HepG2 (cell line): ENCODE measurements around the gene XRCC5. TPM values are rescaled to one million over a fixed set of nuclear protein-coding genes. Genes with fewer than 3 reads are reported as not detected.

Experiments used
- ARNT ChIP-seq: fragments of 450-650 bp; IDR thresholded peaks from 2 replicates; pipeline ENCODE4 v1.6.1; 2017
- GATAD2A ChIP-seq: IDR thresholded peaks from 2 replicates; pipeline ENCODE4 v1.6.1; 2016
- KDM1A ChIP-seq: IDR thresholded peaks from 2 replicates; pipeline ENCODE4 v1.6.1; 2016; ENCODE audit warnings: missing compliant biosample characterization
- RFX5 ChIP-seq: IDR thresholded peaks from 2 replicates; pipeline ENCODE4 v1.6.1; 2011; ENCODE audit warnings: low read depth, low read length, improper control_type of control experiment
- ZNF251 ChIP-seq: sonication (generic); formaldehyde crosslinking; IDR thresholded peaks from 2 replicates; pipeline ENCODE4 v1.9.0; 2021; ENCODE audit warnings: mild to moderate bottlenecking, missing genetic modification reagents
- polyA plus RNA-seq, 8 experiments: library from polyadenylated mRNA; depleted of rRNA in 3 of 8; stranded (reverse) in 7 of 8; unstranded in 1 of 8; fragments of >200 nt; fragmentation: Illumina TruSeq in 4 of 8; extraction: Trizol in 4 of 8; gene quantifications; 2 replicates each; pipeline versions ENCODE4 v1.2.1 to v1.2.3, GENCODE V29; 2011 to 2016; ENCODE audit warnings: low read depth in 4 of 8, missing spikeins in 1 of 8, mixed read lengths in 1 of 8; ENCODE audit not compliant: insufficient read depth in 1 of 8
- total RNA-seq, 5 experiments: library from RNA; depleted of rRNA; stranded (reverse); fragments of >200 nt; fragmentation: Illumina TruSeq; extraction: Trizol; gene quantifications; 2 replicates each; pipeline ENCODE4 v1.2.3, GENCODE V29; 2016; ENCODE audit warnings: low read depth in 1 of 5
- TF ChIP-seq, protein P1 (sequence below): sonication (generic); formaldehyde crosslinking; IDR thresholded peaks from 2 replicates; pipeline ENCODE4 v1.8.0; 2022; ENCODE audit warnings: missing genetic modification reagents, mild to moderate bottlenecking, inconsistent platforms, borderline replicate concordance
- TF ChIP-seq, protein P2 (sequence below): sonication (generic); formaldehyde crosslinking; IDR thresholded peaks from 2 replicates; pipeline ENCODE4 v1.4.0; 2020; ENCODE audit warnings: missing genetic modification reagents, mild to moderate bottlenecking, borderline replicate concordance
- TF ChIP-seq, protein P3 (sequence below): sonication (generic); formaldehyde crosslinking; IDR thresholded peaks from 2 replicates; pipeline ENCODE4 v1.4.0; 2020; ENCODE audit warnings: mild to moderate bottlenecking, missing genetic modification reagents
- TF ChIP-seq, protein P4 (sequence below): sonication (generic); formaldehyde crosslinking; IDR thresholded peaks from 2 replicates; pipeline ENCODE4 v1.5.1; 2020; ENCODE audit warnings: missing genetic modification reagents, mild to moderate bottlenecking, borderline replicate concordance
- TF ChIP-seq, protein P5 (sequence below): sonication (generic); formaldehyde crosslinking; IDR thresholded peaks from 2 replicates; pipeline ENCODE4 v1.4.0; 2020; ENCODE audit warnings: mild to moderate bottlenecking, missing genetic modification reagents

Gene XRCC5
- total and polyA plus RNA-seq, 2 of the 13 experiments (the other 11 are each of a cell fraction or from before 2014, with no cell fraction given): 264 to 454 TPM

DNA sequence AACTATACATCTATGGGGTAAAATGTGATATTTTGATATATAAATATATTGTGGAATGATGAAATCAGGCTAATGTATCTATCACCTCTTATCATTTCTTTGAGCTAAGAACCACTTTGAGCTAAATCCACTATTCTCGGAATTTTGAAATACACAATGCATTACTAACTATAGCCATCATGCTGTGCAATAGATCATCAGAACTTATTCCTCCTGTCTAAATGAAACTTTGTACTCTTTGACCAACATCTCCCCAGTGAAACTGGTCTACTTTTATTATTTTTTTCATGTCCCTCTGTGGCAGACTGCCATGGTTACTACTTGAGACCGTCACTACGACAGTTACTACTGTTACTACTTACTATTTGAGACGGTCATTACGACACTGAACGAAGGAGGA is 39.0 kb upstream of the XRCC5 start (continued):
- TF ChIP-seq, protein P1, sequence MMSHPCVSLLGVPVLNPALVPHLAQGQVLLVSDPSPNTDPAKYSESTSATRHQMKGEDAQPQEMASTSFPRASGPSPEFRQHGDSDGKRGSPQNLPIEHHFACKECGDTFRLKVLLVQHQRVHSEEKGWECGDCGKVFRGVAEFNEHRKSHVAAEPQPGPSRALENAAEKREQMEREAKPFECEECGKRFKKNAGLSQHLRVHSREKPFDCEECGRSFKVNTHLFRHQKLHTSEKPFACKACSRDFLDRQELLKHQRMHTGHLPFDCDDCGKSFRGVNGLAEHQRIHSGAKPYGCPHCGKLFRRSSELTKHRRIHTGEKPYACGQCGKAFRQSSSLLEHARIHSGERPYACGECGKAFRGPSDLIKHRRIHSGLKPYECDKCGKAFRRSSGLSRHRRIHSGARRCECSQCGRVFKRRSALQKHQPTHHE (CRISPR knock-in tag): no peak
- TF ChIP-seq RFX5: no peak
- TF ChIP-seq ARNT: no peak
- TF ChIP-seq, protein P2, sequence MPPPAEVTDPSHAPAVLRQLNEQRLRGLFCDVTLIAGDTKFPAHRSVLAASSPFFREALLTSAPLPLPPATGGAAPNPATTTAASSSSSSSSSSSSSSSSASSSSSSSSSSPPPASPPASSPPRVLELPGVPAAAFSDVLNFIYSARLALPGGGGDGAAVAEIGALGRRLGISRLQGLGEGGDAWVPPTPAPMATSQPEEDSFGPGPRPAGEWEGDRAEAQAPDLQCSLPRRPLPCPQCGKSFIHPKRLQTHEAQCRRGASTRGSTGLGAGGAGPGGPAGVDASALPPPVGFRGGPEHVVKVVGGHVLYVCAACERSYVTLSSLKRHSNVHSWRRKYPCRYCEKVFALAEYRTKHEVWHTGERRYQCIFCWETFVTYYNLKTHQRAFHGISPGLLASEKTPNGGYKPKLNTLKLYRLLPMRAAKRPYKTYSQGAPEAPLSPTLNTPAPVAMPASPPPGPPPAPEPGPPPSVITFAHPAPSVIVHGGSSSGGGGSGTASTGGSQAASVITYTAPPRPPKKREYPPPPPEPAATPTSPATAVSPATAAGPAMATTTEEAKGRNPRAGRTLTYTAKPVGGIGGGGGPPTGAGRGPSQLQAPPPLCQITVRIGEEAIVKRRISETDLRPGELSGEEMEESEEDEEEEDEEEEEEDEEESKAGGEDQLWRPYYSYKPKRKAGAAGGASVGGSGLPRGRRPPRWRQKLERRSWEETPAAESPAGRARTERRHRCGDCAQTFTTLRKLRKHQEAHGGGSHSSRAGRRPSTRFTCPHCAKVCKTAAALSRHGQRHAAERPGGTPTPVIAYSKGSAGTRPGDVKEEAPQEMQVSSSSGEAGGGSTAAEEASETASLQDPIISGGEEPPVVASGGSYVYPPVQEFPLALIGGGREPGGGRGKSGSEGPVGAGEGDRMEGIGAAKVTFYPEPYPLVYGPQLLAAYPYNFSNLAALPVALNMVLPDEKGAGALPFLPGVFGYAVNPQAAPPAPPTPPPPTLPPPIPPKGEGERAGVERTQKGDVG: no peak
- TF ChIP-seq, protein P3, sequence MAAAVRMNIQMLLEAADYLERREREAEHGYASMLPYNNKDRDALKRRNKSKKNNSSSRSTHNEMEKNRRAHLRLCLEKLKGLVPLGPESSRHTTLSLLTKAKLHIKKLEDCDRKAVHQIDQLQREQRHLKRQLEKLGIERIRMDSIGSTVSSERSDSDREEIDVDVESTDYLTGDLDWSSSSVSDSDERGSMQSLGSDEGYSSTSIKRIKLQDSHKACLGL: no peak
- no peak for TF ChIP-seq KDM1A
- no peak for TF ChIP-seq ZNF251 (CRISPR knock-in tag)
- TF ChIP-seq GATAD2A (CRISPR knock-in tag): no peak
- TF ChIP-seq, protein P4, sequence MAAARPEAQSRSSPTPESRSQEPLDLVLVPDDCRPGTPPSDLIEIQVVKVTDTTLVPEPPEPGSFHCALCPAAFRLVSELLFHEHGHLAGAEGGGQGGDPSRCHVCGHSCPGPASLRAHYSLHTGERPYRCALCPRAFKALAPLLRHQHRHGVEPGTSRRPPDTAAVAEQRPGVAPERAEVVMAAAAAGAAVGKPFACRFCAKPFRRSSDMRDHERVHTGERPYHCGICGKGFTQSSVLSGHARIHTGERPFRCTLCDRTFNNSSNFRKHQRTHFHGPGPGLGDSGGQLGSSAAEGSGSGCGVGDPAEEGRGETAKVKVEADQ (CRISPR knock-in tag): no peak
- TF ChIP-seq, protein P5, sequence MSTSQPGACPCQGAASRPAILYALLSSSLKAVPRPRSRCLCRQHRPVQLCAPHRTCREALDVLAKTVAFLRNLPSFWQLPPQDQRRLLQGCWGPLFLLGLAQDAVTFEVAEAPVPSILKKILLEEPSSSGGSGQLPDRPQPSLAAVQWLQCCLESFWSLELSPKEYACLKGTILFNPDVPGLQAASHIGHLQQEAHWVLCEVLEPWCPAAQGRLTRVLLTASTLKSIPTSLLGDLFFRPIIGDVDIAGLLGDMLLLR: no peak
- TF ChIP-seq, all 625 proteins: peak for 0
